Measurements from ENCODE around the gene PPP1R9A. TPM values are rescaled to one million over a fixed set of nuclear protein-coding genes. Genes with fewer than 3 reads are reported as not detected.

PPP1R9A gene
- total RNA-seq, 4 donors from 2014 or later = 15.7 to 37.6 (median 27.6) TPM

GRCh38 chr7:94921911-94922310, 14.5 kb downstream of the PPP1R9A start:
- TF ChIP-seq CTCF (IDR thresholded peaks at IDR 0.05) (no peak), POLR2A (IDR thresholded peaks at IDR 0.05) (no peak), EP300 (IDR thresholded peaks at IDR 0.05) (no peak)
- WGBS, 2 donors = 73 to 86% methylated on average over 4 of the region's 4 CpGs
- Histone ChIP-seq H3K4me1 (no peaks in the 10 kb centered on the region), H3K27ac (no peak overlapping the region), H3K36me3 (no peaks in the 10 kb centered on the region), H3K4me3 (no peak overlapping the region), H3K9me3 (no peaks in the 10 kb centered on the region), H3K27me3 (no peaks in the 10 kb centered on the region)
- no peak for DNase-seq (ENCODE audit: low spot score in 2 of 2)

GRCh38 chr7:94922457-94922856, 15.1 kb downstream of the PPP1R9A start:
- DNase-seq (ENCODE audit: low spot score in 2 of 2) = no peak
- no peaks in the 10 kb centered on the region for H3K27me3 ChIP-seq
- H3K4me3 ChIP-seq = no peak overlapping the region
- no peaks in the 10 kb centered on the region for H3K4me1 ChIP-seq
- TF ChIP-seq POLR2A (IDR thresholded peaks at IDR 0.05) (no peak), EP300 (IDR thresholded peaks at IDR 0.05) (no peak), CTCF (IDR thresholded peaks at IDR 0.05) (no peak)
- H3K9me3 ChIP-seq = no peaks in the 10 kb centered on the region
- no peaks in the 10 kb centered on the region for H3K36me3 ChIP-seq
- WGBS, 2 donors = 93 to 96% methylated on average over 1 of the region's 1 CpG
- H3K27ac ChIP-seq = no peak overlapping the region

GRCh38 chr7:94923412-94923811, 16.0 kb downstream of the PPP1R9A start:
- Histone ChIP-seq H3K4me3 (no peak overlapping the region), H3K9me3 (no peaks in the 10 kb centered on the region), H3K27ac (no peak overlapping the region), H3K4me1 (no peaks in the 10 kb centered on the region), H3K36me3 (no peaks in the 10 kb centered on the region), H3K27me3 (no peaks in the 10 kb centered on the region)
- DNase-seq (ENCODE audit: low spot score in 2 of 2) = no peak
- TF ChIP-seq CTCF (IDR thresholded peaks at IDR 0.05) (no peak), POLR2A (IDR thresholded peaks at IDR 0.05) (no peak), EP300 (IDR thresholded peaks at IDR 0.05) (no peak)

GRCh38 chr7:94928168-94928707, 20.8 kb downstream of the PPP1R9A start:
- H3K9me3 ChIP-seq = no peaks in the 10 kb centered on the region
- H3K4me1 ChIP-seq = no peaks in the 10 kb centered on the region
- H3K4me3 ChIP-seq = no peak overlapping the region
- H3K27ac ChIP-seq = no peak overlapping the region
- TF ChIP-seq CTCF (IDR thresholded peaks at IDR 0.05) = no peak
- no peak for TF ChIP-seq POLR2A (IDR thresholded peaks at IDR 0.05)
- no peak for TF ChIP-seq EP300 (IDR thresholded peaks at IDR 0.05)
- no peaks in the 10 kb centered on the region for H3K36me3 ChIP-seq
- no peak for DNase-seq (ENCODE audit: low spot score in 2 of 2)
- H3K27me3 ChIP-seq = no peaks in the 10 kb centered on the region

- Histone ChIP-seq H3K27me3 (no peaks in the 10 kb centered on the region), H3K4me1 (peaks cover 0 to 6% (median 0%) of the 10 kb centered on the region in 4 donors), H3K4me3 (no peak overlapping the region), H3K9me3 (no peaks in the 10 kb centered on the region), H3K36me3 (no peaks in the 10 kb centered on the region), H3K27ac (no peak overlapping the region)
- no peak for DNase-seq (ENCODE audit: low spot score in 2 of 2)
- 60 to 69% methylated on average over 3 of the region's 3 CpGs for WGBS, 2 donors
- TF ChIP-seq CTCF (IDR thresholded peaks at IDR 0.05) (no peak), POLR2A (IDR thresholded peaks at IDR 0.05) (no peak), EP300 (IDR thresholded peaks at IDR 0.05) (no peak)
Measured at GRCh38 chr7:94933256-94933990, 26.0 kb downstream of the PPP1R9A start.

Data from tibial nerve (tissue), 4 donors.